ENCODE data around the gene FBXW4. TPM values are rescaled to one million over a fixed set of nuclear protein-coding genes. Genes with fewer than 3 reads are reported as not detected.

Gene FBXW4
- total RNA-seq, 1 experiment from 2014 or later: 38.2 TPM

- Histone ChIP-seq H3K4me1 (replicated peaks; ENCODE audit: insufficient read depth) (no peaks in the 10 kb centered on the region), H3K27me3 (ENCODE audit: insufficient read depth, low read depth) (no peaks in the 10 kb centered on the region), H3K9me2 (ENCODE audit: insufficient read depth) (no peaks in the 10 kb centered on the region), H3K36me3 (ENCODE audit: low read depth) (no peaks in the 10 kb centered on the region), H2AFZ (no peak overlapping the region), H3K79me2 (ENCODE audit: low read depth) (no peaks in the 10 kb centered on the region), H3K27ac (no peak overlapping the region), H3F3A (ENCODE audit: insufficient read depth, low read depth) (no peaks in the 10 kb centered on the region), H3K4me3 (no peak overlapping the region), H3K9me3 (ENCODE audit: insufficient read depth, low read depth) (no peaks in the 10 kb centered on the region), H4K20me1 (ENCODE audit: insufficient read depth) (no peaks in the 10 kb centered on the region), H3K4me2 (no peak overlapping the region)
- no peak for DNase-seq
- no peak for TF ChIP-seq EZH2 (IDR thresholded peaks at IDR 0.05; ENCODE audit: low read depth)
- TF ChIP-seq, protein P1, sequence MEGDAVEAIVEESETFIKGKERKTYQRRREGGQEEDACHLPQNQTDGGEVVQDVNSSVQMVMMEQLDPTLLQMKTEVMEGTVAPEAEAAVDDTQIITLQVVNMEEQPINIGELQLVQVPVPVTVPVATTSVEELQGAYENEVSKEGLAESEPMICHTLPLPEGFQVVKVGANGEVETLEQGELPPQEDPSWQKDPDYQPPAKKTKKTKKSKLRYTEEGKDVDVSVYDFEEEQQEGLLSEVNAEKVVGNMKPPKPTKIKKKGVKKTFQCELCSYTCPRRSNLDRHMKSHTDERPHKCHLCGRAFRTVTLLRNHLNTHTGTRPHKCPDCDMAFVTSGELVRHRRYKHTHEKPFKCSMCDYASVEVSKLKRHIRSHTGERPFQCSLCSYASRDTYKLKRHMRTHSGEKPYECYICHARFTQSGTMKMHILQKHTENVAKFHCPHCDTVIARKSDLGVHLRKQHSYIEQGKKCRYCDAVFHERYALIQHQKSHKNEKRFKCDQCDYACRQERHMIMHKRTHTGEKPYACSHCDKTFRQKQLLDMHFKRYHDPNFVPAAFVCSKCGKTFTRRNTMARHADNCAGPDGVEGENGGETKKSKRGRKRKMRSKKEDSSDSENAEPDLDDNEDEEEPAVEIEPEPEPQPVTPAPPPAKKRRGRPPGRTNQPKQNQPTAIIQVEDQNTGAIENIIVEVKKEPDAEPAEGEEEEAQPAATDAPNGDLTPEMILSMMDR (conservative IDR thresholded peaks at IDR 0.05): no peak
- no TSS peak for BruUV-seq (replicated peaks)
- ChIA-PET POLR2A (ENCODE audit: unreplicated experiment) (no interaction called here), CTCF (interaction anchor here (0.5 kb wide), 1 partner anchor 390 kb away, joined by 4 read pairs; no protein-coding TSS in a partner anchor)
- intact Hi-C loops (cut with micrococcal nuclease; ENCODE audit: unreplicated experiment): no loop called here
These were observed 77.0 kb downstream of the FBXW4 start for GRCh38 chr10:101617824-101618568.

- CTCF ChIA-PET: interaction anchor here (0.5 kb wide), 1 partner anchor 391 kb away, joined by 4 read pairs; no protein-coding TSS in a partner anchor
- no peaks in the 10 kb centered on the region for H3K4me1 ChIP-seq (replicated peaks; ENCODE audit: insufficient read depth)
These were observed 77.7 kb downstream of the FBXW4 start for GRCh38 chr10:101617102-101617823.

DNA sequence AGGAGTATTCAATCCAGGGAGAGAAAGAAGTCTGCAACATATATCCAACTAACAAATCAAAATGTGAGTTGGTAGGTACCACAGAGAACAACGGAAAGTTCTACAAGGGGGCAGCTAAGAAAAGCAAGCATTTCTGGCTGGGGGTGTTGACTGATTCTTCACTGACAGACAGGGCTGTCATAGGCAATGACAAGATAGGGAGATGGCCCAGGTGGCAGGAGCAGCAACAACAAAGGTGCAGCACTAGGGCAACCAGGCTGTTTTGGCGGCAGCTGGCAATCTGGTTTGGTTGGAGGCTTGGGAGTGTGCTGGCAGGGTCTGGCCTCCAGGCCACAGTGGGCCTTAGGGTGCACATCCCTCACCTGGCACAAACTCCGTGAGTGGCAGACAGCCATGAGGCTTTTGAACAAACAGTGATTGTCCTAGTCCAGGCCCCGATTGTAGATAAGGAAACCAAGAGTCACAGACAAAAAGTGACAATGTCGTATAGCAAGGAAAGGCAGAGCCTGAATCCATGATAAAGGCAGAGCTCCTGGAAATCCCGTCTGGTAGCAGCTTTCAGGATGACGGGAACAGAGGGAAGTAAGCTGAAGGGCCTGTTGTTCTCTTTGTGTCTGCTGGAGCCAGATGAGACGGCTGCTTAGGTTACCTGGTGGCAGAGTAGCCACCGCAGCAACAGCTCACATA is 78.4 kb downstream of the FBXW4 start:
- Histone ChIP-seq H3K9me3 (ENCODE audit: insufficient read depth, low read depth) (no peaks in the 10 kb centered on the region), H3K27me3 (ENCODE audit: insufficient read depth, low read depth) (no peaks in the 10 kb centered on the region), H3K27ac (no peak overlapping the region), H3K4me2 (no peak overlapping the region), H2AFZ (no peak overlapping the region), H3K79me2 (ENCODE audit: low read depth) (no peaks in the 10 kb centered on the region), H3K9me2 (ENCODE audit: insufficient read depth) (no peaks in the 10 kb centered on the region), H3K4me3 (no peak overlapping the region), H3F3A (ENCODE audit: insufficient read depth, low read depth) (no peaks in the 10 kb centered on the region), H3K36me3 (ENCODE audit: low read depth) (no peaks in the 10 kb centered on the region), H4K20me1 (ENCODE audit: insufficient read depth) (no peaks in the 10 kb centered on the region), H3K4me1 (replicated peaks; ENCODE audit: insufficient read depth) (no peaks in the 10 kb centered on the region)
- BruUV-seq (replicated peaks): no TSS peak
- DNase-seq: no peak
- intact Hi-C loops (cut with micrococcal nuclease; ENCODE audit: unreplicated experiment): no loop called here
- CTCF ChIA-PET: no interaction called here
- TF ChIP-seq, protein P1 (conservative IDR thresholded peaks at IDR 0.05): no peak
- TF ChIP-seq EZH2 (IDR thresholded peaks at IDR 0.05; ENCODE audit: low read depth): no peak
- POLR2A ChIA-PET (ENCODE audit: unreplicated experiment): no interaction called here

More at GRCh38 chr10:101617102-101617823, 77.7 kb downstream of the FBXW4 start:
- no peak overlapping the region for H2AFZ ChIP-seq
- POLR2A ChIA-PET (ENCODE audit: unreplicated experiment): no interaction called here
- no peaks in the 10 kb centered on the region for H3K9me2 ChIP-seq (ENCODE audit: insufficient read depth)
- H3K36me3 ChIP-seq (ENCODE audit: low read depth): no peaks in the 10 kb centered on the region
- no peaks in the 10 kb centered on the region for H3K9me3 ChIP-seq (ENCODE audit: insufficient read depth, low read depth)
- H3K27ac ChIP-seq: no peak overlapping the region
- no peak overlapping the region for H3K4me3 ChIP-seq
- BruUV-seq (replicated peaks): no TSS peak
- no peaks in the 10 kb centered on the region for H4K20me1 ChIP-seq (ENCODE audit: insufficient read depth)
- no peak overlapping the region for H3K4me2 ChIP-seq
- no peaks in the 10 kb centered on the region for H3K27me3 ChIP-seq (ENCODE audit: insufficient read depth, low read depth)
- intact Hi-C loops (cut with micrococcal nuclease; ENCODE audit: unreplicated experiment): no loop called here
- H3K79me2 ChIP-seq (ENCODE audit: low read depth): no peaks in the 10 kb centered on the region
- H3F3A ChIP-seq (ENCODE audit: insufficient read depth, low read depth): no peaks in the 10 kb centered on the region
- DNase-seq: no peak
- TF ChIP-seq, protein P1 (conservative IDR thresholded peaks at IDR 0.05): no peak
- no peak for TF ChIP-seq EZH2 (IDR thresholded peaks at IDR 0.05; ENCODE audit: low read depth)
